GM21717 (cell line): ENCODE results near the gene EVPL.
"Not testable (repeated sequence)": the region's sequence is repeated elsewhere in the genome, so short reads cannot be mapped to it uniquely, and the experiment has no call there.

Experiments used
- ATAC-seq: cut with Tn5 transposase; IDR thresholded peaks from one replicate; pipeline ENCODE4 v1.9.1; 2021; ENCODE audit warnings: mild to moderate bottlenecking, moderate library complexity; ENCODE audit not compliant: unreplicated experiment

EVPL gene

DNA sequence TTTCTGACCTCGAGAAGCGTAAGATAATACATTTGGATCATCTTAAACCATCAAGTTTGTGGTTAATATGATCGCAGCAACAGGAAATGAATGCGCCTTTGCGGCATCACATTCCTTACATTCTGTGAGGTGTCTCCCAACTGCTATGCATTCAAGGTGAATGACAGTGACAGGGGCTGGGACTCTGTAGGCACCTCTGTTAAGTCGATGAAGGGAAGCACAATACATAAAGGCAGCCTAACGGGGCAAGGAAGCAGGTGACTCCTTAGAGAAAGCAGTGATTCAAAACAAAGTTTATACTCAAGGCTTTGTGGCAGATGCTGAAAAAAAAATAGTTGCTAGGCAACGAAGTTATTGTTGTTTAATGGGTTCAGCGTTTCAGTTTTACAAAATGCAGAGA, 21.6 kb upstream of the EVPL start:
- ATAC-seq = no peak

DNA sequence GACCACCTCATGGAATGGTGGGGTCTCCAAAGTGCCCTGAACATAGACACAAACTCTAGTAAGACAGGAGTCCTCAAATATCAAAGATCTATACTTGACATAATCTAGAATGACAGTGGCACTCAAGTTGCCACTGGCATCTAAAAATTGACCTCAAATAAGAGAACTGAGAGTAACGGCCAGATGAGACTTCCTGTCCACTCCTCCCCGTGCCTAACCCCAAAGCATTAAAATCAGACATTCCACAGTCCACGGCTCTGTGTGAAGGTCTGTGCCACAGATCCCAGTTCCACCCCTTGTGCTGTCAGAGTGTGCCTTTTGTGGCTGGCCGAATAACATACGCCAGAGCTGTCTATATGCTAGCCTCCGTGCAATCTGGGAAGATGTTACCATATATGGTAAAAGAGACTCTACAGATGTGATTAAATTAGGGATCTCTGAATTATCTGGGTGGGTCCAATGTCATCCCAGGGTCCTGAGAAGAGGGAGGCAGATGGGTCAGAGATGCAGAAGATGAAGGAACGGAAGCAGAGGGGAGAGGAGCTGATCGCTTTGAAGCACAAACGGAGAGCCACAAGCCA, 21.0 kb upstream of the EVPL start:
- ATAC-seq = no peak

DNA sequence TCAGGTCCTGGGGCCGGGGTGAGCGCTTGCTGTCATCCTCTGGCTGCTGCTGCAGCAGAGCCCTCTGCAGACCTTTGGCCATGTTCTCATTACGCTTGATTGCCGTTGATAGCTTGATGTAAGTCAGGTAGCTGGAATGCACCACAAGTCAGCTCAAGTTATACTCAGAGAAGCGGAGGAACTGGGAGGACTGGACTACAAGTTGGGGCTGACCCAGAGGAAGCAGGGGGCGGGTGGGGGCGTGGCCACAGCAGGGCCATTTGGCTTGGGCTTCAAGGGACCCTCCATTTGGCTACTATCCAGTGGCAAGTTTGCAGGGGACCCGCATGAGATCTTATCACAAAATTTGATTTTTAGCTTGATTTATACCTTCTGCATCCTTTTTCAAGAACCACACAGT, 19.0 kb upstream of the EVPL start:
- no peak for ATAC-seq

DNA sequence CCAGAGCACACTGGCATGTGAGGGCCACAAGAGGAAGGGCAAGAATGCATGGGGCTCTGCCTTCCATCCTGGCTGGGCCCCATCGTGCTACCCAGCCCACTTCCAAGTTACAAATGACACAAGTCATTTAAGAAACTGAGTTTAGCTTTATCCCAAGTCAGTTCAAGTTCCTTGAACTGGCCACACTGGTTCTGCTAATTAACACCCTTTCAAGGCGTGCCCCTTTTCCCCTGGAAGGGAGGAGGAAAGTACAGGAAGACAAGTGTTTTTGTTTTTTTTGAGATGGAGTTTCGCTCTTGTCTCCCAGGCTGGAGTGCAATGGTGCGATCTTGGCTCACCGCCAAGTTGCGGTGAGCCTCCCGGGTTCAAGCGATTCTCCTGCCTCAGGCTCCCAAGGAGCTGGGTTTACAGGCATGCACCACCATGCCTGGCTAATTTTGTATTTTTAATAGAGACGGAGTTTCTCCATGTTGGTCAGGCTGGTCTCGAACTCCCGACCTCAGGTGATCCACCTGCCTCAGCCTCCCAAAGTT, 17.4 kb upstream of the EVPL start:
- not testable (repeated sequence) for ATAC-seq

DNA sequence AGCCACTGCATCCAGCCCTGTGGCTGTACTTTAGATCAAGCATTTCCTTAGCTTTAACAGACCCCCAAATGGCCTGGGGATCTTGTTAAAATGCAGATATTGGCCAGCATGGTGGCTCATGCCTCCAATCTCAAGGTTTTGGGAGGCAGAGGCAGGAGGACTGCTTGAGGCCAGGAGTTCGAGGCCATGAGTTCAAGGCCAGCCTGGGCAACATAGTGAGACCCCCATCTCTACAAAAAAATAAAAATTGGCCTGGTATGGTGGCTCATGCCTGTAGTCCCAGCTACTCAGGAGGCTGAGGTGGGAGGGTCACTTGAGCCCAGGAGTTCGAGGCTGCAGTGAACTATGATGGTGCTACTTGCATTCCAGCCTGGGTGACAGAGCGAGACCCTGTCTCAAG, 15.8 kb upstream of the EVPL start:
- ATAC-seq = not testable (repeated sequence)

DNA sequence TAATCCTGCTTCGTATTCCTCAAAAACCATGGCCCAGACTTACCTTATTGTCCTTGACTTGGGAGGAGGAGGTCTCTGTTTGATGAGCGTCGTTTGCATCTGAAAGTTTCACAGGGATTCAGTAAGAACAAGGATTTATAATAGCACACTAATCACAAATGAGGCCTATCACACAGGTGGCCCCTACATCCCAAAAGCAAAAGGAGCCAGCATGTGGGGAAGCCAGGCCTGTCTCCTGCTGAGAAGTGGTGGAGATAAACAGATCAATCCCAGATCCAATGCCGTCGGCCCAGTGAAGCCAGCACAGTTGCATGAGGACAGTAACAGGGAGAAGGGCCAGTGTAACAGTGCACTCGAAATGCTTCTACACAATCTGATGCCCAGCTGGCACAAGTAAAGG, 13.3 kb upstream of the EVPL start:
- ATAC-seq = no peak

DNA sequence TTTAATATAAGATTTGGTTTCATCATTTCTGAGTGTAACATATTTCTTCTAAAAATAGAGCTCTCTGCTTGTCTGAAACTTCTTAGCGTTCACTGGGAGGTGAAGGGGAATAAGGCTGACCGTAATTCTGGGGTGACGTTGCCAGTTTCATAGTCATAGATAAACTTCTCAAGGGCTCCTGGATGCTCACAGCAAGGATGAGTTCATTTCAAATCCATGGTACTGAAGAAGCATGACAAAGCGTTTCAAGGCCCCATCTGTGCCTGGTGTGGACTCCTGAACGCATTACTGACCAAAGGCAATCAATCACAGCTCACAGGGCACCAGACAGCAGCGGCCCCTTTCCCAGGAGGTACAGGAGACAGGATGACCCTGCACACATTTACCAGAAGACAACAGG, 12.0 kb upstream of the EVPL start:
- ATAC-seq = no peak

DNA sequence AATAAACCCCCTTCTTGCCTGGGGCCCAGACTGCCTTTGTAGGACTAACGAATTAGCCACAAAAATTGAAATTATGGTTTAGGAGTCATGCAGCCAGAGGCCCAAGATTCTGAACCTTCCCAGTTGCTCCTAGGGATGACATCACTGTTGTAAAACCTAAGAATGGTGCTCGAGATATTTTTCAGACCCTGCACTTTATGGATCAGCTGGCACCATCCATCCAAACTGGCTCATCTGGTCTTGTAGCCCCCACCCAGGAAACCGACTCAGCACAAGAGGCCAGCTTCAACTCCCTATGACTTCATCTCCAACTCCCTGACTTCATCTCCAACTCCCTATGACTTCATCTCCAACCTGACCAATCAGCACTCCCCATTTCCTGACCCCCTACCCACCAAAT, 10.9 kb upstream of the EVPL start:
- no peak for ATAC-seq

DNA sequence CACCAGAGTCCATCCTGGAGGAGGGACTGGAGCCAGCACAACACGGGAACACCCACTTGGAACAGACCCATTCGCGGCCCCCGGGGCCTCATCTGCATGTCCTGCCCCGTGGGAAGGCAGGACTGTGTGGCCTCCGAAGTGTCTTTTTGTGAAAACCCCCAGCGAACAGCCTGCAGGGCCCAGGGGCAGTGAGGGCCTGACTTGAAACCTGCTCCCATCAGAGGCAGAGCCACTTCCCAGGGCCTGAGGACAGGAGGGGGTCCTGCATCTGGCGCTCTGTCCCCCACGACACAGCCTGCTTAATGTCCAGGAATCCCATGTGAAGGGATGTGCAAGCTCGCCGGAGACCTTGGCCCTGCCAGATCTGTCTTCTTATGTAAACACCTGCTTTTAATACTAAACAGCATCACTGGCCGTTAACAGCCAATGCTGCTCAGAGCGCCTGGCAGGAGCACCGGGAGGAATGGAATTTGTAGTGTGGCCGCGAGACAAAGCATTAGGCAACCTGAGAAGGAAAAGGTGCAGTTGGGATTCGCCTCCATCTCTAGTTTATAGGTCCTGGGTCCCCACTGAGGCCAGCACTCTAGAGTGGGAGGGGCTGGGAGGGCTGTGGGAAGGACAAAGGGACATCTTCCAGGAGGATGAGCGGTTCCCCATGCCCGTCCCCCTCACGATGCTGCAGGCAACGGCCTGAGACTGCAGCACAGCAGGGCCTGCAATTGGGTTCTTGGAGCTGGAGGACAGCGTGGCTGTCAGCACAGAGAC, 9.6 kb upstream of the EVPL start:
- ATAC-seq = no peak

DNA sequence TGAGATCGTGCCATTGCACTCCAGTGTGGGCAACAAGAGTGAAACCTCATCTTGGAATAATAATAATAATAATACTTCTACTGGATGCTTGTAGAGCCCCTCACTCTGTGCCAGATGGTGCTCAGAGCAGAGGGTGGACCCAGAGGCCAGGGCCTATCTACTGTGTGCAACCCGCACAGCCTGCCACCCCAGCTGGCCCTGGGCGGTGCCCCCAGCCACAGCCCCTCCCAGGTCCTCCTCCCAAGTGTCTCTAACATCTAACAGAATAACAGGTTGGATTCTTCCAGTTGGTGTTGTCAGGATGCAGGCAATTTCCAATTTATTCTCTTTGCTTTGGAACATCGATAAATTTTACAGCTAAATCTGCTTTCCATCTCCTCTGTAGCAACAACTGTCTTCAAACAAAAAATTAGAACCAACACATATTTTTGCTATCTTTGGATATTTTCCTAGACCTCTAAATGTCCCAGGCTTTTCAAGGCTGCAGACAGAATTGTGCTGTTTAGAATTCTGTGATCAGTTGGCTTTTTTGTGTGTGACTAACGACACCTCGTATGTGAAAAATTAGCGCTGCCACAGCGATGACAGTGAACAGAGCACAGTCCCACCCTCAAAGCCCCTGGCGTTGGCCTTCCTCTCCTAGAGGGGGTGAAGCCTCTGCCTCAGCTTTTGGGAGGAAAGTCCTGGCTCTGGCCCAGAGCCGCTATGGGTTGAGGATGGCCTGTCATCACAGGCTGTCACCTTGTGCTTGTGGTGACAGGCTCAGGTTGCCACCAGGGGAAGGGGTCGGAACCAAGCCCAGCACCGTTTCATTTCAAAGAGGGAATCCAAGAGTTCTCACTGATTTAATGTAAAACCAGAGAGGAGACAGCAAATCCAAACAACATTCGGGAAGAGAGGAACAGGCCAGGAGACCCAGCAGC, 7.6 kb upstream of the EVPL start:
- ATAC-seq = no peak

DNA sequence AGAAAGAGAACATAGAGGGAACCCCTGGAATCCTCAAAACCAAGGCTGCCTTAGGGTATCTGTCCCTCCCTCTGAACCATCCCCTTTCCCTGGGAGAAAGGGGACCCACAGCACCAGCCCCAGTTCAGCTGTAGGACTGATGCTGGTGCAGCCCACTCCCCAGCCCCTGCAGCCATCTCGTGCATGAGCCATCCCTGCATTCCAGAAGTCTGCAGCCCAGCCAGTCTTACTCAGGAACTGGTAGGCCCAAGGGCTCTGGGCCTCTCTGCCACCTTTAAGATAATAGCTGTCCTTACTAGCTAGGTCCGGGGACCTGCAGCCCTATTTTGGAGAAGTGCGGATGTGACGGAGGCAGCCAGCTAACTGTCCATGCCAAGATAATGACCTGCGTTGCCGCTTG, 6.0 kb upstream of the EVPL start:
- ATAC-seq = no peak

DNA sequence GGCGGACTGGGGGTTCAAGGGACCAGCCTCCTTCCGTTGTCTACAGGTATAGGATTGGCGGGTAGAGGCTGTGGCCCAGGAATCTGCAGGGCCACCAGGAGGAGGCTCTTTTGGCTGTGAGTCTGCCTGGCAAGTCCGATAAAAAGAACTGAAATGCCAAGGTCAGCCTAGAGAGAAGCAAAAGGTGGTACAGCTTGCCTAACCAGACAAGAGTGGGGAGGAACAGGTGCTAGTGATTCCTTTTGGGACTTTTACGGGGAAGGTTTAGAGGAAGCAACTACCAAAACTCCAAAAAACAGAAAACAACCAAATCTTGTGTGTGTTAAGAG, 5.6 kb upstream of the EVPL start:
- no peak for ATAC-seq

DNA sequence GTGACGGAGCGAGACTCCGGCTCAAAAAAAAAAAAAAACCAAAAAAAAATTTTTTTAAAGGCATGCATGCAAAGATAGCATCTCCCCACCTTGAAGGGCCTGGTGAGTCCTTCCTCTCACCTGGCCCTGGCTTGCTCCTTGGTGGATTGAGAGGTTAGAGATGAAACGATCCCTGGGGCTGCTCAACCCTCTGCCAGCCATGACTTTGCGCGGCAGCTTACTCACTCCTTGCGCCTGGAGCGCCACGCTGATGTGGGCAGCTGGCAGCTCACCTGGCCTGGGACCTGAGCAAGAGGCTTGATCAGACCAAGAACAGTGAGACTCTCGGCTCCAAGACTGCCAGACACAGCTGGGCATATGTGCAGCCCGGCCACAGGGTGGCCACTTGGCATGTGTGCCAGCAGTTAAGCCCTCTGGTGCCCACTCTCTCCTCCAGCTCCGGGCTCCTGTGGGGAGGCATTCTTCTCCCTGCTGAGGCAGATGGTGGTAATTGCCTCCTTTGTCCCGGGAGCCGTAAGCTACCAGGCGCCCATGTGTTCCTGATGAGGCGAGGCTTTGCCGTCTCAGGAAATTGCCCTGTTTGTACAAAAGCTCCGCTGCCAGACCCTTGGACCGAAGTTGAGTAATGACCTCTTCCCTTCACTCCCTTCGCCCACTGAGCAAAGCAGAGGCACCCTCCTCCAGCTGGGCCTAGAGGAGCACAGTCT, 5.1 kb upstream of the EVPL start:
- no peak for ATAC-seq

DNA sequence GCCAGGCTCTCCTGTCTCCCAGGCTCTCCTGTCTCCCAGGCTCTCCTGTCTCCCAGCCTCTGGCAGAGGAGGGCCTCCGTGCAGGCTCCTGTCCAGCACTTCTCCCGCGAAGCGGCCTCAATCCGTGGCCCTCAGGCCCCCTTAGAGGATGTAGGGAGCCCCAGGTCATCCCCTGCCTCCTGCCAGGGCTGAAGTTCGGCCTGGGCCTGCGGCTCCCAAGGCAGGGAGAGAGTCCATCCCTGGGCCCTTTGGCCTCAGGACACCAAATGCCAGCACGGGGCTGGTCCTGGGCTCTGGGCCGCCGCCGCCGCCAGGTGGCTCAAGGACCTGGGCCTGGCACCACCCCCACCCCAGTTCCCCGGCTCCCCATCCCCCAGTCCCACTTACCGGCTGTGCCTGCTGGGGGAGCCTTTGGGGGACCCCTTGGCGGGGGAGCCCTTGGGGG, 370 bp downstream of the EVPL start:
- no peak for ATAC-seq

DNA sequence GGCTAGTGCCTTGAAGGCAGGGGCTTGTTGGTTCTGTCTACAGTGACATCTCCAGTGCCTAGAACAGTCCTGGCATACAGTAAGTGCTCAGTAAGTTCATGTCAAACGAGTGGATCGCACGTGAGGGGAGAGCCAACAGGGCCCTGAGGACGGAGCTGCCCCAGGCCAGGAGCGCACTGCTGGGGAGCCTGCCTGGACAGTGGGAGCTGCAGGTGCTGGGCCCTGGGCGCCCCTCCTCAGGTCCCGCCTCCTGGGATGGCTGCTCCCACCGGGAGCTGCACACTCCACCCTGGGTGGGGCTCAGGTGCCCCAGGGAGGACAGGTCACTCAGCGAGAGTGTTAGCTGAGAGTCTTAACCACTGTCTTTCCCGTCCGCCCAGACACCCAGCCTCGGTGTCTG, 1.8 kb downstream of the EVPL start:
- no peak for ATAC-seq

DNA sequence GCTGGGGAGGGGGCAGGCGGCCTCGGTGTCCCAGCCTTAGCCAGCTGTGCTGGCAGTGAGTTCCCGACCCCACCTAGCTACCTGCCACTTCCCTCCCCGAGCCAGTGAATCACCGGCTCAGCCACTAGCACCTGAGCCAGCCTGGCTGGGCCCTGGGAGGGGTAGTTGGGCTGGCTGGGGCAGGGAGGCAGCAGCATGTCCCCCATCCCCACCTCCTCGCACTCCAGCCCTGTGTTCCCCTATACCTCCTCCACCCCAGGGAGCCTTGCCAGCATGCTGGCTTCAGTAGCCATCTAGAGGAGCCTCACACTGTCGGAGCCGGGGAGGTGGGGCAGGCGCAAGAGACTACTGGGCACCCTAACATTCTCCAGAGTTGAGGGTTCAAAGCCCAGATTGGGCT, 2.8 kb downstream of the EVPL start:
- no peak for ATAC-seq

DNA sequence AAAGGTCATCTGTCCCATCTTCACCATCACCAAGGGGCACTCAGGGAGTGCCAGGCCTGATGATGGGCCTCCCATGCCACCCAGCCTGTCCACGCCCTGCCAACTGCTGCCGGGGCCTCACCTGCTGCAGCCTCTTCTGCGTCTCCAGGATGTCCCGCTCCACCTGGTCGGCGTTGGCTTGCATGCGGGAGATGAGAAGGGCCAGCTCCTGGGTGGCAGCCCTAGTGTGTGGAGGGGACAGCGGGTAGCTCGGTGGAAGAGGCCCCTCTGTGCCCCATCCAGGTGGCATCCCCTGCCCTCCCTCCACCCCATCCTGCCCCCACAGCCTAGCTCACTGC, 3.2 kb downstream of the EVPL start:
- no peak for ATAC-seq

DNA sequence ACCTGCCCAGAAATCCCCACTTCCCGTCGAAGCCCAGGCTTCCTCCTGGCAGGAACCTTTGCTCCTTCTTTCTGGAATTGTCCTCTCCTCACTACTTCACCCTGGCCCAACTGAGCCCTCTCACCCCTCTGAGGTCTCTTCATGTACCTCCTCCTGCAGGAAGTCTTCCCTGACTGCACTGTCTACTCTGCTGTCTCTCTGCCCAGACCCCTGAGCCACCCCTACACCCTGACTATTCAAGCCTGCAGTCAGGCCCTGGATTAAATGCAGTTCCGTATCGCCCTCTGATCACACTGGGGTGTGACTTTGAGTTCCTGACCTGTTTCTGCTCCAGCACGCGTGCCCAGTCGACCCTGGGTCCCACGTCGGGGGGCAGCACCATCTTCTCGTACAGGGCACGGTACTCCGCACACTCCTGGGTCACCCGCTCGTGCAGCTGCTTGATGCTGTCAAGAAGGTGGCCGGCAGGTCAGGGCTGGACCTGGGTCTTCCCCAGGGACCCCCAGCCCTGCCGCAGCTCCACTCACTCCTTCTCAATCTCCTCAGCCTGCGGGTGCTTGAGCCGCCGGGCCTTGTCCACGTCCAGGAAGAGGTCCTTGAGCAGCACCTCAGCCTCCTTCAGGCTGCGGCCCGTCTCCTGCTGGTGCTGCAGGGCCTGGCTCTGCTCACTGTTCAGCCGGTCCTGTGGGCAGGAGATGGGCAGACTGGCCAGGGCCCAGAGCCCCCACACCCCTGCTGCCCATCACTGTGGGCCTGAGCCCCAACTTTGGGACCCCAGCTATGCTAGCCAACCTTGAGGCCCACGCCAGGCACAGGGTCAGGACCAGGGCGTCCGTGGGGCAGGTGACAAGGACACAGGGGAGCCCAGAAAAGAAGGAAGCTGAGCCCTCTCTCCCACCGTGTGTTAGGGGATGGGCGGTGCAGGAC, 3.9 kb downstream of the EVPL start:
- no peak for ATAC-seq

DNA sequence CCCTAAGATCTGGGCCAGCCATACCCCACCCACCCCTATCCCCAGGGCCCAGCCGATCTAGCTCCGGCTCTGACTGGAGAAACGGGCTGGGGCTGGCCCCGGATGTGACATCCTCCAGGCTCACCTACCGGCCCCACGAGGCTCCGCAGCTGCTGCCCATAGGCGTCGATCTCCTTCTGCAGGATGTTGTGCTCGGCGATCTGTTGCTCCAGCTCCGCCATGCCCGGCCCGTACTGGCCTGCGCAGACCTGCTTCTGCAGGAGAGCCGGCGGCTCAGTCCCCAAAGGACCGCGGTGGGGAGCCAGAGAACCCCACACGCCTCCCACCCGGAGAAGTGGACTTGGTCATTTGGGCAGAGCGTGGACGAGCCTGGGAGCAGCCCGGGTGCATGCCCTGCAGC, 4.8 kb downstream of the EVPL start:
- no peak for ATAC-seq

DNA sequence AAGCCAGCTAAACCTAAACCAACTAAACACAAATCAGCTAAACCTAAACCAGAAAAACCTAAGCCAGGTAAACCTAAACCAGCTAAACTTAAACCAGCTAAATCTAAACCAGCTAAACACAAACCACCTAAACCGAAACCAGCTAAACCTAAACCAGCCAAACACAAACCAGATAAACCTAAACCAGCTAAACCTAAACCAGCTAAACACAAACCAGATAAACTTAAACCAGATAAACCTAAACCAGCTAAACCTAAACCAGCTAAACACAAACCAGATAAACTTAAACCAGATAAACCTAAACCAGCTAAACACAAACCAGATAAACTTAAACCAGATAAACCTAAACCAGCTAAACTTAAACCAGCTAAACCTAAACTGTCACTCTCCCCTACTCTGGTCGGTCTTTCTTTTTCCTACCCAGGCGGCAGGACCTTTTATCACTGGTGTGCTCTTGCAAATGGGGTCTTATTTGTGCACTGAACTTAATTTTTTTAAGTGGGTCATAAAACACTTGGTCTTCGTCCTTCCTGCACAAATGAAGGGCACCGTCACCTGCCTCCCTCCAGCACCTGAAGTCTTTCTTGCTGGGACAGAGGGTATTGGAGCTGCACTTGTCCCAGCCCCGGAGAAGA, 7.2 kb downstream of the EVPL start:
- ATAC-seq = no peak
